ENCODE data around the gene NRGN. TPM values are rescaled to one million over a fixed set of nuclear protein-coding genes. Genes with fewer than 3 reads are reported as not detected.

NRGN gene
- total RNA-seq, 1 donor from 2014 or later = 2.7 TPM

DNA sequence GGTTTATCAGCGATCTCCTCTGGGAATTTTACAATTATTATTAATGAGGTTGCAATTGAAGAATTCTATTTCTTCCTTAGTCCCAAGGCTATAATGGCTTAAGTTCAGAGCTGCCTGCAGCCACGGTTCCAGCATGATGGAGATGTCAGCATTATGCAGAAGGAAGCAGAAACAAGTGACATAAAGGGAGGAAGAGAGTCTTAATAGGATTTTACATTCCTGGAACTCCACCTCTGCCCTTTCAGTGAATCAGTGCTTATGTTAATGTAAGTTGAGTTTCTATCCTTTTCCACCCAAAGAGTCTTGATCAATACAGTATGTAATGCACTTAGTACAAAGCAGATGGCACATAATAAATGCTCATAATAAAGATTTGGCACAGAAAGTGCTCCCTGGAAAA, 11.6 kb upstream of the NRGN start:
- Mint-ChIP-seq H3K36me3 (no peaks in the 10 kb centered on the region), H3K27me3 (ENCODE audit: low read depth) (peaks cover 59% of the 10 kb centered on the region), H3K9me3 (no peaks in the 10 kb centered on the region), H3K4me3 (no peak overlapping the region), H3K4me1 (peaks cover 16% of the 10 kb centered on the region), H3K27ac (no peak overlapping the region)
- no peak for DNase-seq (ENCODE audit: low spot score in 2 of 2, unreplicated experiment in 2 of 2)
- TF ChIP-seq CTCF (IDR thresholded peaks at IDR 0.05; ENCODE audit: unreplicated experiment) = no peak

DNA sequence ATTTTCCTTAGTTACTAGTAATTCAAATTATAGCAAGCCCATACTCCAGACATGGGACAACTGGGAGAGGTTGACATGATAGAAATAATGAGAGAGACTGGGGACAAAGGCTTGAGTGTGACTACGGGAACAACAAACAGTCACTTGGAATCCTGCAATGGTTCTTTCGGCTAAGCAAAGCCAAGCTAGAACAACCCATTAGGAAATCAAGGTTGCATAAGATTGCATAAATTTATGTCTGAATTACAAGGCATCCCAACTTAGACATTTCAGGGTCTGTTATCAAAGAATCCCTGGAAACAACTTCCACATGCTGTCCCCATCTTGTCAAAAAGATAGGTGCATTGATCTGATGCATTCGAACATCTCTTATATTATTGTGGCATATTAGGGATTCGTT, 10.2 kb upstream of the NRGN start:
- H3K9me3 Mint-ChIP-seq = no peaks in the 10 kb centered on the region
- peaks cover 55% of the 10 kb centered on the region for H3K27me3 Mint-ChIP-seq (ENCODE audit: low read depth)
- H3K36me3 Mint-ChIP-seq = no peaks in the 10 kb centered on the region
- H3K27ac Mint-ChIP-seq = no peak overlapping the region
- DNase-seq (ENCODE audit: low spot score in 2 of 2, unreplicated experiment in 2 of 2) = no peak
- H3K4me3 Mint-ChIP-seq = no peak overlapping the region
- no peak for TF ChIP-seq CTCF (IDR thresholded peaks at IDR 0.05; ENCODE audit: unreplicated experiment)
- H3K4me1 Mint-ChIP-seq = peaks cover 15% of the 10 kb centered on the region

DNA sequence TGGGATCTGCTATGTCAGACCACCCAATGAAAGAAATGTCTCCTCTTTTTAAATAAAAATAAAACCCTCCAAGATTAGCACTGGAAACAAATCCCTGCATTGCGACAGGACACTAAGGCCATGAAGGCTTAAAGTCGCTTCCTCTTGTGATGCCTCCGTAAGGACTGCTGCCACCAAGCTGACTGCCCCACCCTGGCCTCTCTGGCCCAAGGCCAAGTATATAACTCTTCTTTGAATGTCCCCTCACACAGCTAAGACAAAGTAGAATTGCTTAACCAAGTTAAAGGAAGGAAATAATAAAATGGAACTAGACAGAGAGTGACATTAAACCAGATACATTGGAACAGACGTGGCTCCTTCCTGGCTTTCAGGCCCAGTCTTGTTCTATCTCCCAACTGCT, 7.5 kb upstream of the NRGN start:
- Mint-ChIP-seq H3K4me1 (no peaks in the 10 kb centered on the region), H3K9me3 (no peaks in the 10 kb centered on the region), H3K27me3 (ENCODE audit: low read depth) (peaks cover 63% of the 10 kb centered on the region), H3K27ac (no peak overlapping the region), H3K4me3 (no peak overlapping the region), H3K36me3 (no peaks in the 10 kb centered on the region)
- no peak for TF ChIP-seq CTCF (IDR thresholded peaks at IDR 0.05; ENCODE audit: unreplicated experiment)
- DNase-seq (ENCODE audit: low spot score in 2 of 2, unreplicated experiment in 2 of 2) = no peak

- TF ChIP-seq CTCF (IDR thresholded peaks at IDR 0.05; ENCODE audit: unreplicated experiment) = no peak
- Mint-ChIP-seq H3K4me3 (no peak overlapping the region), H3K27ac (no peak overlapping the region), H3K4me1 (peaks cover 8% of the 10 kb centered on the region), H3K36me3 (no peaks in the 10 kb centered on the region), H3K27me3 (ENCODE audit: low read depth) (peaks cover 87% of the 10 kb centered on the region), H3K9me3 (no peaks in the 10 kb centered on the region)
- no peak for DNase-seq (ENCODE audit: low spot score in 2 of 2, unreplicated experiment in 2 of 2)
Observed at GRCh38 chr11:124736736-124737135, 3.0 kb upstream of the NRGN start.

DNA sequence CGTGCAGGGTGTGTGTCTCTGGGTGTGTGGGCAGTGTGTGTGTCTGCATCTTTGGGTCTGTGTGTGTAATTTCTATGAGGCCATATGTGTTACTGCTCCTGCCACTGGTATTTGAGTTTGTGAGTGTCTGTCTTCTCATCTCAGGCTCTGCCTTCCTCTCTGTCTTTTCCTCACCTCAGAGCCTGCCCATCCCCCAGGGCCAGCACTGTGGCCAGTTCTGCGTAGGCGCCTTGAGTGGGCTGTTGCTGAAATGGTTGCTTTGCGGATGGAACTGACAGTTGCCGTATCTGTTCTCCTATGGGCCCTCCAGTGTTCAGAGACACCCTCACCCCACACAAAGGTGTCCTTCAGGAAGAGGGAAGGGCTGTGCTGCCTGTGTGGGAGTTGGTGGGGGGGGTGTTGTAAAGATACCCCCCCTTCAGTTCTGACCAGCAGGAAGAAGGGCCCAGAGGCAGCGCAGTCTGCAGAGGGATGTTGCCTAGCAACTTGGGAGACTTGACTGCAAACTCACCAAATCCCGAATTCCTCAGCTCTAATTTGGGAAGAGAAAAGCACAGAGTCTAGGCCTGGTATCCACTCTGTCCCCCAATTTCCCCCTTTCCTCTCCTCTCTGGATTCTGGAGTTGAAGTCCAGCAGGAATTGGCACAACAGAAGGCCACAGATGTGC, 2.0 kb upstream of the NRGN start:
- no peak overlapping the region for H3K4me3 Mint-ChIP-seq
- no peak for DNase-seq (ENCODE audit: low spot score in 2 of 2, unreplicated experiment in 2 of 2)
- no peaks in the 10 kb centered on the region for H3K36me3 Mint-ChIP-seq
- H3K27me3 Mint-ChIP-seq (ENCODE audit: low read depth) = peaks cover 91% of the 10 kb centered on the region
- TF ChIP-seq CTCF (IDR thresholded peaks at IDR 0.05; ENCODE audit: unreplicated experiment) = no peak
- no peak overlapping the region for H3K27ac Mint-ChIP-seq
- no peaks in the 10 kb centered on the region for H3K9me3 Mint-ChIP-seq
- H3K4me1 Mint-ChIP-seq = peaks cover 8% of the 10 kb centered on the region

All from mesothelial cell of epicardium (in vitro differentiated cells).